Muscle of arm (tissue), 12 donors: ENCODE results near the gene PYGO2. TPM values are rescaled to one million over a fixed set of nuclear protein-coding genes. Genes with fewer than 3 reads are reported as not detected.

ENCODE experiments used
- DNase-seq: peaks from one replicate; pipeline ENCODE4 v3.0.0-alpha.2; 2013
- polyA plus RNA-seq, 12 donors: library from polyadenylated mRNA; unstranded; fragments of 120-200 nt; gene quantifications; one replicate each; pipeline ENCODE4 v1.2.1, GENCODE V29; 2013; ENCODE audit not compliant: insufficient read length in 12 of 12

Gene PYGO2
- polyA plus RNA-seq, 12 donors: 21.7 to 39.5 (median 28.7) TPM; not detected in 1

- DNase-seq: no peak
These were observed 16.2 kb downstream of the PYGO2 start for GRCh38 chr1:154945160-154945961.

GRCh38 chr1:154944401-154945159, 17.0 kb downstream of the PYGO2 start:
- DNase-seq: no peak

GRCh38 chr1:154943649-154944400, 17.8 kb downstream of the PYGO2 start:
- DNase-seq: no peak

- DNase-seq: no peak
These were observed 20.1 kb downstream of the PYGO2 start for GRCh38 chr1:154941333-154942013.

- no peak for DNase-seq
These were observed 20.9 kb downstream of the PYGO2 start for GRCh38 chr1:154940651-154941194.

- DNase-seq: no peak
These were observed 21.4 kb downstream of the PYGO2 start for GRCh38 chr1:154940213-154940560.

- no peak for DNase-seq
These were observed 22.8 kb downstream of the PYGO2 start for GRCh38 chr1:154938604-154939399.

GRCh38 chr1:154937988-154938386, 23.6 kb downstream of the PYGO2 start:
- no peak for DNase-seq

GRCh38 chr1:154937085-154937987, 24.2 kb downstream of the PYGO2 start:
- peak; percentile 97 for DNase-seq

- DNase-seq: peak; percentile 97
These were observed 25.0 kb downstream of the PYGO2 start, which contains the start of gene PMVK for GRCh38 chr1:154936555-154937084. PMVK (minus strand) TSS chr1:154936719; CDS start chr1:154936685, 34 bp downstream.

- no peak for DNase-seq
These were observed 25.6 kb downstream of the PYGO2 start for GRCh38 chr1:154935749-154936554.

GRCh38 chr1:154934358-154934948, 27.1 kb downstream of the PYGO2 start:
- no peak for DNase-seq

- no peak for DNase-seq
These were observed 29.6 kb downstream of the PYGO2 start for GRCh38 chr1:154931940-154932487.

- DNase-seq: no peak
These were observed 35.4 kb downstream of the PYGO2 start for GRCh38 chr1:154926201-154926600.

- DNase-seq: no peak
These were observed 36.0 kb downstream of the PYGO2 start for GRCh38 chr1:154925335-154926170.

GRCh38 chr1:154923695-154924094, 37.9 kb downstream of the PYGO2 start:
- DNase-seq: no peak

GRCh38 chr1:154913273-154913672, 48.3 kb downstream of the PYGO2 start:
- DNase-seq: no peak
